H9 (cell line): ENCODE data around the gene AFF2. TPM values are rescaled to one million over a fixed set of nuclear protein-coding genes. Genes with fewer than 3 reads are reported as not detected.

ENCODE experiments used
- DNase-seq: peaks from one replicate; pipeline ENCODE4 v3.0.0-alpha.2; 2017
- H2AFZ ChIP-seq: one replicate; pipeline ENCODE4 v1.6.1; 2013; ENCODE audit warnings: mild to moderate bottlenecking, low read length, control low read depth, moderate library complexity
- H2AK5ac ChIP-seq: 2 replicates; pipeline ENCODE4 v1.6.1; 2013; ENCODE audit warnings: low read length, control low read depth, mixed read lengths; ENCODE audit not compliant: insufficient read length
- H2BK120ac ChIP-seq: one replicate; pipeline ENCODE4 v1.6.1; 2013; ENCODE audit warnings: low read depth, mild to moderate bottlenecking, low read length, control low read depth, inconsistent platforms; ENCODE audit not compliant: poor library complexity, severe bottlenecking
- H2BK12ac ChIP-seq: 2 replicates; pipeline ENCODE4 v1.6.1; 2013; ENCODE audit warnings: low read length, control low read depth, mixed read lengths, low read depth; ENCODE audit not compliant: insufficient read length
- H2BK15ac ChIP-seq: 2 replicates; pipeline ENCODE4 v1.6.1; 2013; ENCODE audit warnings: low read depth, low read length, control low read depth
- H2BK20ac ChIP-seq: one replicate; pipeline ENCODE4 v1.6.1; 2013; ENCODE audit warnings: low read depth, mild to moderate bottlenecking, low read length, control low read depth, inconsistent platforms; ENCODE audit not compliant: poor library complexity, severe bottlenecking
- H2BK5ac ChIP-seq: 2 replicates; pipeline ENCODE4 v1.6.1; 2013; ENCODE audit warnings: low read length, control low read depth, mixed read lengths; ENCODE audit not compliant: insufficient read length
- H3K14ac ChIP-seq: 2 replicates; pipeline ENCODE4 v1.6.1; 2013; ENCODE audit warnings: low read length, control low read depth; ENCODE audit not compliant: insufficient read depth
- H3K18ac ChIP-seq: 2 replicates; pipeline ENCODE4 v1.6.1; 2013; ENCODE audit warnings: low read depth, mild to moderate bottlenecking, mixed read lengths, low read length, control low read depth; ENCODE audit not compliant: insufficient read length
- H3K23ac ChIP-seq: 2 replicates; pipeline ENCODE4 v1.6.1; 2013; ENCODE audit warnings: low read length, control low read depth, mixed read lengths, low read depth; ENCODE audit not compliant: insufficient read length
- H3K23me2 ChIP-seq: 2 replicates; pipeline ENCODE4 v1.6.1; 2013; ENCODE audit warnings: low read depth, mild to moderate bottlenecking, mixed read lengths, low read length, control low read depth; ENCODE audit not compliant: insufficient read length, poor library complexity, severe bottlenecking
- H3K27ac ChIP-seq: 2 replicates; pipeline ENCODE4 v1.5.1; 2013; ENCODE audit warnings: low read length, control low read depth, mixed read lengths, low read depth; ENCODE audit not compliant: insufficient read length
- H3K27me3 ChIP-seq: 2 replicates; pipeline ENCODE4 v1.6.1; 2013; ENCODE audit warnings: low read length, control low read depth, inconsistent platforms; ENCODE audit not compliant: insufficient read depth
- H3K4ac ChIP-seq: 2 replicates; pipeline ENCODE4 v1.6.1; 2013; ENCODE audit warnings: low read depth, mild to moderate bottlenecking, control low read depth, inconsistent platforms, low read length, moderate library complexity
- H3K4me1 ChIP-seq: 2 replicates; pipeline ENCODE4 v1.6.1; 2013; ENCODE audit warnings: low read length, control low read depth, inconsistent platforms; ENCODE audit not compliant: insufficient read depth
- H3K4me2 ChIP-seq: 2 replicates; pipeline ENCODE4 v1.6.1; 2013; ENCODE audit warnings: low read length, control low read depth, mixed read lengths; ENCODE audit not compliant: insufficient read length, insufficient read depth
- H3K56ac ChIP-seq: 2 replicates; pipeline ENCODE4 v1.6.1; 2013; ENCODE audit warnings: low read depth, mild to moderate bottlenecking, mixed read lengths, low read length, control low read depth; ENCODE audit not compliant: insufficient read length
- H3K79me1 ChIP-seq: 2 replicates; pipeline ENCODE4 v1.6.1; 2013; ENCODE audit warnings: low read depth, mild to moderate bottlenecking, moderate library complexity, low read length, control low read depth, inconsistent platforms; ENCODE audit not compliant: insufficient read depth, poor library complexity, severe bottlenecking
- H3K79me2 ChIP-seq: 2 replicates; pipeline ENCODE4 v1.6.1; 2013; ENCODE audit warnings: low read length, control low read depth, inconsistent platforms; ENCODE audit not compliant: insufficient read depth
- H3K9ac ChIP-seq: 2 replicates; pipeline ENCODE4 v1.6.1; 2013; ENCODE audit warnings: low read length, control low read depth, mixed read lengths; ENCODE audit not compliant: insufficient read length; ENCODE audit errors: extremely low read depth
- H3K9me3 ChIP-seq: one replicate; pipeline ENCODE4 v1.6.1; 2013; ENCODE audit warnings: low read depth, low read length, inconsistent platforms; ENCODE audit not compliant: control insufficient read depth
- H3T11ph ChIP-seq: one replicate; pipeline ENCODE4 v1.6.1; 2013; ENCODE audit warnings: mild to moderate bottlenecking, low read length, control low read depth, inconsistent platforms
- H4K20me1 ChIP-seq: one replicate; pipeline ENCODE4 v1.6.1; 2013; ENCODE audit not compliant: control insufficient read depth, insufficient read length, insufficient read depth
- H4K5ac ChIP-seq: 2 replicates; pipeline ENCODE4 v1.6.1; 2013; ENCODE audit warnings: low read depth, mild to moderate bottlenecking, mixed read lengths, low read length, control low read depth; ENCODE audit not compliant: insufficient read length
- H4K8ac ChIP-seq: replicated peaks from 2 replicates; pipeline ENCODE4 v1.6.1; 2013; ENCODE audit warnings: low read length, control low read depth, mixed read lengths, low read depth; ENCODE audit not compliant: insufficient read length
- H4K91ac ChIP-seq: 2 replicates; pipeline ENCODE4 v1.6.1; 2013; ENCODE audit warnings: low read depth, mild to moderate bottlenecking, moderate library complexity, mixed read lengths, low read length, control low read depth; ENCODE audit not compliant: insufficient read length
- H3K27ac Mint-ChIP-seq, 3 experiments: 2 replicates in 2 of 3; 3 replicates in 1 of 3; pipeline ENCODE4 v1.8.0; 2020 to 2021; ENCODE audit warnings: mixed read lengths in 3 of 3, mild to moderate bottlenecking in 1 of 3, moderate library complexity in 1 of 3
- H3K27me3 Mint-ChIP-seq: 2 replicates; pipeline ENCODE4 v1.8.0; 2021; ENCODE audit warnings: low read depth, mild to moderate bottlenecking, moderate library complexity, mixed read lengths
- H3K36me3 Mint-ChIP-seq, 3 experiments: 2 replicates in 2 of 3; 3 replicates in 1 of 3; pipeline ENCODE4 v1.8.0; 2020 to 2021; ENCODE audit warnings: low read depth in 3 of 3, mixed read lengths in 3 of 3; ENCODE audit not compliant: insufficient read depth in 1 of 3
- H3K4me1 Mint-ChIP-seq, 2 experiments: 2 replicates each; pipeline ENCODE4 v1.8.0; 2020; ENCODE audit warnings: mixed read lengths in 2 of 2
- H3K4me3 Mint-ChIP-seq, 2 experiments: 2 replicates in 1 of 2; 3 replicates in 1 of 2; pipeline ENCODE4 v1.8.0; 2020 to 2021; ENCODE audit warnings: mild to moderate bottlenecking in 2 of 2, mixed read lengths in 2 of 2, moderate library complexity in 1 of 2
- H3K9me3 Mint-ChIP-seq, 2 experiments: 2 replicates in 1 of 2; 3 replicates in 1 of 2; pipeline ENCODE4 v1.8.0; 2020; ENCODE audit warnings: mild to moderate bottlenecking in 2 of 2, mixed read lengths in 2 of 2, moderate library complexity in 1 of 2
- CTCF ChIP-seq: fragments of 200-600 bp; sonication (generic); conservative IDR thresholded peaks from 3 replicates; pipeline ENCODE4 v1.8.0; 2021; ENCODE audit warnings: antibody characterized with exemption, mild to moderate bottlenecking
- WGBS: extraction: QIAGEN DNeasy Blood & Tissue Kit; methylation state at CpG from one replicate; pipeline ENCODE4 v1.1.7; 2013; ENCODE audit warnings: missing lambda C conversion rate, low lambda C conversion rate, mixed read lengths; ENCODE audit not compliant: insufficient read length; ENCODE audit errors: extremely low coverage; 5-methylcytosine and 5-hydroxymethylcytosine counted together
- total RNA-seq: library from RNA; stranded (reverse); gene quantifications from 2 replicates; pipeline ENCODE4 v1.2.1, GENCODE V29; 2021

The AFF2 gene
- total RNA-seq, 1 experiment from 2014 or later: 14.6 TPM

GRCh38 chrX:148722966-148723365, 222.5 kb downstream of the AFF2 start:
- Histone ChIP-seq H3K56ac (no peak overlapping the region), H3K4me2 (no peak overlapping the region), H4K5ac (no peak overlapping the region), H3K27me3 (no peaks in the 10 kb centered on the region), H3K79me1 (no peaks in the 10 kb centered on the region), H3K4me1 (no peaks in the 10 kb centered on the region), H3K23ac (no peak overlapping the region), H4K8ac (no peak overlapping the region), H3K23me2 (no peaks in the 10 kb centered on the region), H4K91ac (no peak overlapping the region), H3K14ac (no peak overlapping the region), H4K20me1 (no peaks in the 10 kb centered on the region), H3K9me3 (peaks cover 50% of the 10 kb centered on the region), H2AFZ (no peak overlapping the region), H2BK20ac (no peak overlapping the region), H3K9ac (no peak overlapping the region), H2AK5ac (no peak overlapping the region), H2BK120ac (no peak overlapping the region), H2BK5ac (no peak overlapping the region), H3K4ac (no peak overlapping the region), H3K18ac (no peak overlapping the region), H3T11ph (no peak overlapping the region), H3K79me2 (no peaks in the 10 kb centered on the region), H2BK15ac (no peak overlapping the region), H2BK12ac (no peak overlapping the region), H3K27ac (no peak overlapping the region)
- Mint-ChIP-seq H3K4me3 (no peak overlapping the region), H3K4me1 (no peaks in the 10 kb centered on the region), H3K9me3 (peaks cover 43 to 56% of the 10 kb centered on the region in 2 experiments), H3K36me3 (peaks cover 0 to 3% (median 0%) of the 10 kb centered on the region in 3 experiments; a peak in 3 of 7 replicates), H3K27ac (no peak overlapping the region), H3K27me3 (no peaks in the 10 kb centered on the region; the same call in 1 of the 2 replicates)
- no peak for DNase-seq
- TF ChIP-seq CTCF: no peak
- no CpG with 5 or more reads among the region's 3 CpGs for WGBS
